ENCODE data around the gene WASF2.
"Not testable (repeated sequence)": the region's sequence is repeated elsewhere in the genome, so short reads cannot be mapped to it uniquely, and the experiment has no call there.

Gene WASF2

GRCh38 chr1:27451343-27451742 is 38.6 kb downstream of the WASF2 start:
- DNase-seq (ENCODE audit: low spot score) = no peak

GRCh38 chr1:27448982-27449381 is 41.0 kb downstream of the WASF2 start:
- no peak for DNase-seq (ENCODE audit: low spot score)

DNA sequence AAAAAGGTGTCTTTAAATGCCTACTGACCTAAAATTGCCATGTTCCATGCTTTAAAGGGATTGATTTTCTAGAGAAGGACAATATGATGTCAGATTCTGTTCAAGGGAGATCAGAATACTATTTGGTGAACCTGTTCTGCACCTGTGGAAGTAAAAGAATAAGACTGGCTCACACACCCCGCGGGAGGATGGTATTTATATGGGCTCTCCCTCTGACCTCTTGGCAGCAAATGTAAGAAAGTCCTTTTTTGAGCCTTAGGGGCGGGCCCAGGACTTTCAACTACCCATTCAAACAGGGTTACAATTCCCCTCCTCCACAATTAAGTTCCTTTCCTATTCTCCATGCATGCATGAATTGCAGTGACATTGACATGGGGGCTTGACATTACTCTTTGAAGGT is 42.1 kb downstream of the WASF2 start:
- no peak for DNase-seq (ENCODE audit: low spot score)

DNA sequence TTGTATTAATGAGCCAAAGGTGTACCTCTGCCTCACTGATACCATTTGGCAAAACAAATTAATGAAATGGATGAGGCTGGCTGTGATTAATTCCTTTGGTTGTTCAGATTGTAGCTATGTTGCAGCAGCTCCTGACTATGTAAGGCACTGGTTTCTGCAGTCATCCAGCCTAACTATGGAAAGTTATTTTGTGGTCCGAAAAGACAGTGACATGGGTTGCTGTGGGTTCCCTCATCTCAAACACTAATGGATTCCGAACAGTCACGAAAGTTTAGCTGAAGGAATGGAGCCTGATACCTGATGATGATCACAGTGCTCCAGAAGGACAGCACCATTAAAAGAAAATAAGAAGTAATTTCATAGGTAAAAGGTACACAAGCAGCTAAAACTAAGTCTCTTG is 42.6 kb downstream of the WASF2 start:
- no peak for DNase-seq (ENCODE audit: low spot score)

GRCh38 chr1:27446496-27447020 is 43.4 kb downstream of the WASF2 start:
- DNase-seq (ENCODE audit: low spot score) = no peak

DNA sequence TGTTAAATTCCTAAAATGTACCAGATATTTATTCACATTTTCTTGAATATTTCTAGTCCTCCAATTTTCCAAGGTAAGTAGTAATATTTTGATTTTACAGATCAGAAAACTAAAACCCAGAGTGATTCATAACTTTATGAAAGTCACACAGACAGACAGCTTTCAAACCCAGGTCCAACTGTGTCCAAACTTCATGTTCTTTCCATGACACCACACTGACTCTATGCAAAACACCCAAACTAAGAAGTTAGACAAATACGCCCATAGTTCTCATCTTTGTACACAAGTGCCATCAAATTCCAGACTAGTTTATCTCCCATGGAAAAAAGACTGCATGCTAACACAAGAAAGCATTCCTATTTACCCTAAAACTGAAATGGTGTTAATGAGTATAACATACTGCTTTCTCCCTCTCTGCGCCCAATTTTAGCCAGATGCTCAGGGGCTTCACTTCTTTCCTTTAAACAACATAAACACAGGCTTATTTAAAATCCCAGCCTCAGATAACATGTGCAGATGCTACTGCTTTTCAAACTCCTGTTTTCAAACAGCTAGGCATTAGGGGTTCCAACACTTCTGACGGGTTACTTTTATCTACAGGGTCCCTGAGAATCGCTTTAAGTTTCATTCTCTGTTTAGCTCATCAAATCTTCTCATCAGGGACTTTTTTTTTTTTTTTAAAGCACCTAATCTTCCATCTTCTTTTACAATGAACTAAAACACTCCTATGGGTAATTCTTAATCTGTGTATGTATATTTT is 44.6 kb downstream of the WASF2 start:
- DNase-seq (ENCODE audit: low spot score) = no peak

- DNase-seq (ENCODE audit: low spot score) = no peak
Measured at GRCh38 chr1:27444632-27445031, 45.3 kb downstream of the WASF2 start.

DNA sequence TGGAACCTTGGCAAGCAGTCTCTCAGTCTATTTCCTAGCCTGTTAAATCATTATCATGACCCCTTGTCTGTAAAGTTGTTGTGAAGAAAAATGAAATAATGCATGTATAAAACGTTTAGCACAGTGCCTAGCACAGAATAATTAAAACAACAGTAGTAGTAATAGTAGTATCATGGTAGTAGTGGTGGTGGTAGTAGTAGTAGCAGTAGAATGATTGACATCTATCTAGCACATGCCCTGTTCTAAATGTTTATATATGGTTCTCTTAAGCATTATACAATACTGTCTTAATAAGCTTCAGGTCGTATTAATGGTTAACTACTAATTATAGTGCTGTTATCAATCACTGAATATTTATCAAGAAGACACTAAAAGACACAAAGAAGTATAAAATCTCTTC is 50.8 kb downstream of the WASF2 start:
- no peak for DNase-seq (ENCODE audit: low spot score)

DNA sequence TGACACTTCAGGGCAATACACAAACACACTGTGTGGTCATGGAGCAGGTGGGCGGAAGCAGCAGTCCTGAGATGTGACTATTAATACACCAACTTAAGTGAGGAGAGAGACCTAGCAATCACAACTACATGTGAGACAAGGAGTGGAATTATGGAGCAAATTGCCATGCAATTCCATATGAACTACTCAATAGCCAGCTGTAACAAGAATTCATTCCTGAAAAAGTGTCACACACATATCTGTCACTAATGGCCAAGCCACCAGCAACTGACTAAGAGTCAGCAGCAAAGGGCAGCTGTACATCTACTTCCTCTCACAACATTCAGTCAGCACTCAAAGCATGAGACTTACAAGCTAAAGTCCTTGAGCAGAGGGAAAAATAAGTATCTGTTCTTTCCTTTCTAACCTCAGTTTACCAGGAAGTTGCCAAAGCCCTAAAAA is 51.3 kb downstream of the WASF2 start:
- DNase-seq (ENCODE audit: low spot score) = no peak

- DNase-seq (ENCODE audit: low spot score) = peak; percentile 52
Measured at GRCh38 chr1:27436204-27437159, 53.5 kb downstream of the WASF2 start.

DNA sequence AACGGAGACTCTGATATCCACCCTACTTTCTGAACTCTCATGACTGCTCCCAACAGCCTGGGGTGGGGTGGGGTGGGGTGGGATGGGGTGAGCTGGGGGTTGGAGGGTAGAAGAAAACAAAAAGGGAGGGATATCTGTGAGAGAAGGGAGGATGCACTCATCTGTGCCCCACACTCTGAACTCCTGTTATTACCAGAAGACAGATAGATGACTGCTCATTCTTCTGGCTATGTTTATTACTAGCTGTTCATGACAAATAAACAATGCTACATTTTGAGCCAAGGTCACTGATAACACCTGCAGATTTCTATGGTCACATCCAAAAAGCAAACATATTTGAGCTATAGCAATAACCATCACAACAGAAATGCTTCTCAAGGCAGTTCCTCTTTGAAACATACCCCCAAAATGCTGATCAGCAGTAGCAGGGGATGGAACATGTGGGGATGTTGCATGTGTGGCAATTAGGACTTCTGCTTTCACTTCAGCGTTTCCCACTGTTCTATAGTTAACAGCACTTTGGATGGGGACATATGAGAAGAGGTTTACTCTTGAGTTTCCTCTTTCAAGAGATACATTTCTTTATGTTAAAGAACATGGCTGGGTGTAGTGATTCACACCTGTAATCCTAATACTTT is 54.3 kb downstream of the WASF2 start:
- DNase-seq (ENCODE audit: low spot score) = peak; percentile 74

GRCh38 chr1:27433706-27434105 is 56.3 kb downstream of the WASF2 start:
- no peak for DNase-seq (ENCODE audit: low spot score)

GRCh38 chr1:27432725-27433124 is 57.2 kb downstream of the WASF2 start:
- DNase-seq (ENCODE audit: low spot score) = not testable (repeated sequence)

- DNase-seq (ENCODE audit: low spot score) = no peak
Measured at GRCh38 chr1:27431601-27431940, 58.4 kb downstream of the WASF2 start.

DNA sequence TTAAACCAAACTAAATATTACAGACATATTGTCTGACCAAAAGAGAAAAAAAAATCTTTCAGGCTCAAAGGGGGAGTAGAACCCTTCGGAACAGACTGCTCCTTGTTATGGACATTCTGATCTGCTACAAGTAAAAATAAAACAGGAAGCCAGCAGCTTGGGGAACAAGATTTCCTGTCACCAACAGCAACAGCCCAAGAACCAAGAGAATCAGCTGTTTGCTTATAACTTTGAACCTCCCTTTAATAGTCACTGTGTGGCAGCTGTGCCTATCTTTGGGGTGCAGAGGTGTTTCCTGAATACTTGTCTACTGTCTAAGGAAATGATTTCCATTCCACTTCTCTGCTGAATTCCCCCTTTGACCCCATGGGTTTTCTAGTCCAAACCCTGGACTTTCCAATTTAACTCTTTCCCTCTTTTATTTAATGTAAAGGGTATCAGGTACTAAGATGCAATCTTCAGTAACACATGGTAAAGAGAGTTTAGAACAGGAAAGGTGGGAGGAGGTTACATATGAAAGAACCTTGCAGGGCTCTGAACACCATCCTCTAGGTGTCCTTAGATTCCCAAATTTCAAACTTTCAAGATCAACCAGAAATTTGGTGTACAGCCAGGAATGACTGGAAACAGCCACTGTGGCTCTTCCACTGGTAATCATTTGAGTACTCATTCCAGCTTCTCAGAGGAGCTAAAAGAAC is 58.9 kb downstream of the WASF2 start:
- DNase-seq (ENCODE audit: low spot score) = peak; percentile 80

DNA sequence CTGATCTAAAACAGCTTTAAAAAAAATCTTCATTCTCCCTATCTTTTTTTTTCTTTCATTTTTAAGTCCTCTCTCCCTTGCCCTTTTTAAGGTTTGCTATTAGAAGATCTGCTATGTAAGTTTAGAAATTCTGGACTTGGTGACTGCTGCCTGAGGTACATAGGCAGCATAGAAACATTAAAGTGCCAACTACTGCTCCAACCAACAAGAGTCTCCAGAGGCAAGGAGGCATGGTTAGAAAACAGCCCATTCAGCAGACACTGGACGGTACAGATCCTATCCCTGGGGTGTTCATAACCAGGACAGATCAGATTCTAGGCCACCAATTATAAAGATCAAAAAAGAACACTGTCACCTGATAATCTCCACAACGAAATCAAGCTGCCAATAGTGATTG is 60.9 kb downstream of the WASF2 start:
- DNase-seq (ENCODE audit: low spot score) = no peak

- peak; percentile 57 for DNase-seq (ENCODE audit: low spot score)
Measured at GRCh38 chr1:27428316-27429028, 61.5 kb downstream of the WASF2 start.

DNA sequence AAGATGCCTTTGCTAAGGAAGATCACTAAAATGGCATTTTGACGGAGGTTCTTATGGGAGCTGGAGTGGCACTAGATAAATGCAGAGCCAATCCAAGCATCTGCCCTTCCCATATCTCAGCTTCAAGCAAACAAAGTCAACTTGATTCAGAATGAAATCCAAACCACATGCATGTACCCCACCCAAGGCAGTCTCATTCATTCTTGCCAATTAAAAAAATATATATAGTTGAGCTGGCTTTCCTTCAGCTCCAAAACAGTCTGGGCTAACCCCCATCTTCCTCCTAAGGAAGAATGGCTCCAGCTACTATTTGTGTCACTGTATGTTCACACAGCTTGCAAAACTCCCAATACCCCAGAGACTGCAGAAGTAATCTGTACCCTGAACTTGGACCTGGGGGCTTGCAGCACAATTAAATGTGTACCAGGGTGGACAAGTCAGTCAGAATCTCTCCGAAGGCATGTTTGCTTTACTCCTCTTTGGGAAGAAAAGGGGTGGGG is 62.1 kb downstream of the WASF2 start:
- no peak for DNase-seq (ENCODE audit: low spot score)

GRCh38 chr1:27427329-27427728 is 62.6 kb downstream of the WASF2 start:
- DNase-seq (ENCODE audit: low spot score) = peak; percentile 76

GRCh38 chr1:27423709-27424108 is 66.3 kb downstream of the WASF2 start:
- DNase-seq (ENCODE audit: low spot score) = no peak

All from Ammon's horn (tissue), 1 donor.